Endothelial cell of umbilical vein (primary cell): Measurements from ENCODE around the gene NTRK2. TPM values are rescaled to one million over a fixed set of nuclear protein-coding genes. Genes with fewer than 3 reads are reported as not detected.

Experiments used
- BruUV-seq: library from RNA; stranded (reverse); fragments of 400-500 nt; replicated peaks from 2 replicates; lab custom pipeline; 2021; lab: Mats Ljungman, UMichigan
- CTCF ChIA-PET: fragments of 300-600, 350-600 bp; sonication (Branson Sonifier 250); formaldehyde crosslinking; loops from one replicate; lab custom pipeline; 2021; ENCODE audit warnings: antibody characterized with exemption, inconsistent platforms; lab: Charles Lee
- POLR2A ChIA-PET: fragments of 300-600, 350-600 bp; sonication (Branson Sonifier 250); formaldehyde crosslinking; loops from one replicate; lab custom pipeline; 2021; ENCODE audit warnings: antibody characterized with exemption, inconsistent platforms; lab: Charles Lee
- DNase-seq: peaks from one replicate; pipeline ENCODE4 v3.0.0-alpha.2; 2011; ENCODE audit warnings: low read depth, low spot score
- FAIRE-seq: peaks from 2 replicates; lab custom pipeline; 2011; peaks lifted over from hg19 to GRCh38; lab: Jason Lieb, UNC
- H2AFZ ChIP-seq: 2 replicates; pipeline ENCODE4 v1.6.0; 2012; ENCODE audit warnings: low read depth, low read length, control low read depth, inconsistent platforms
- H3K27ac ChIP-seq: 2 replicates; pipeline ENCODE4 v1.5.1; 2011; ENCODE audit warnings: low read depth, mild to moderate bottlenecking, control low read depth, low read length, moderate library complexity; ENCODE audit not compliant: insufficient read depth
- H3K27me3 ChIP-seq, 2 experiments: 2 replicates each; pipeline versions ENCODE4 v1.6.0 to v1.6.1; 2011; ENCODE audit warnings: low read length in 2 of 2, mixed read lengths in 1 of 2; ENCODE audit not compliant: control insufficient read depth in 2 of 2, insufficient read depth in 2 of 2
- H3K36me3 ChIP-seq, 2 experiments: 2 replicates in 1 of 2; 3 replicates in 1 of 2; pipeline ENCODE4 v1.5.1; 2011; ENCODE audit warnings: low read length in 2 of 2, mild to moderate bottlenecking in 1 of 2, moderate library complexity in 1 of 2; ENCODE audit not compliant: control insufficient read depth in 2 of 2, insufficient read depth in 2 of 2; ENCODE audit errors: extremely low read depth in 1 of 2
- H3K4me1 ChIP-seq: 3 replicates; pipeline ENCODE4 v1.5.1; 2011; ENCODE audit warnings: mild to moderate bottlenecking, low read length; ENCODE audit not compliant: control insufficient read depth, insufficient read depth; ENCODE audit errors: extremely low read depth
- H3K4me2 ChIP-seq: 2 replicates; pipeline ENCODE4 v1.6.1; 2011; ENCODE audit warnings: low read length, control low read depth, mixed read lengths; ENCODE audit not compliant: insufficient read depth
- H3K4me3 ChIP-seq, 3 experiments: fragments of 200-600 bp in 1 of 3; sonication (generic), shearing (Covaris generic) in 1 of 3; replicated peaks in 1 of 3; 2 replicates each; pipeline ENCODE4 v1.5.1; 2011 to 2016; ENCODE audit warnings: control low read depth in 3 of 3, low read length in 3 of 3, mild to moderate bottlenecking in 2 of 3, inconsistent platforms in 1 of 3, low read depth in 1 of 3, moderate library complexity in 1 of 3; ENCODE audit not compliant: insufficient read depth in 1 of 3
- H3K79me2 ChIP-seq: 2 replicates; pipeline ENCODE4 v1.6.0; 2012; ENCODE audit warnings: low read length, inconsistent platforms; ENCODE audit not compliant: control insufficient read depth, insufficient read depth
- H3K9ac ChIP-seq: replicated peaks from 2 replicates; pipeline ENCODE3; 2011; ENCODE audit warnings: low read length, control low read depth; ENCODE audit not compliant: insufficient read depth; ENCODE audit errors: extremely low read depth
- H3K9me1 ChIP-seq: replicated peaks from 3 replicates; pipeline ENCODE4 v1.6.0; 2011; ENCODE audit warnings: mild to moderate bottlenecking, low read length; ENCODE audit not compliant: control insufficient read depth, insufficient read depth; ENCODE audit errors: extremely low read depth
- H3K9me3 ChIP-seq: replicated peaks from 2 replicates; pipeline ENCODE4 v1.5.1; 2012; ENCODE audit warnings: low read length, inconsistent platforms; ENCODE audit not compliant: control insufficient read depth, insufficient read depth
- H4K20me1 ChIP-seq: replicated peaks from 2 replicates; pipeline ENCODE3; 2011; ENCODE audit warnings: mild to moderate bottlenecking, low read length; ENCODE audit not compliant: control insufficient read depth, insufficient read depth; ENCODE audit errors: extremely low read depth
- CTCF ChIP-seq, 2 donors: IDR thresholded peaks; 1 replicate in 1 of 2; 2 replicates in 1 of 2; pipeline ENCODE4 v1.5.1; 2011; ENCODE audit warnings: low read length in 2 of 2, mild to moderate bottlenecking in 2 of 2, moderate library complexity in 2 of 2, control low read depth in 1 of 2, inconsistent platforms in 1 of 2, low read depth in 1 of 2; ENCODE audit not compliant: insufficient read depth in 1 of 2; ENCODE audit errors: extremely low read depth in 1 of 2
- EZH2 ChIP-seq: IDR thresholded peaks from 2 replicates; pipeline ENCODE4 v1.6.1; 2012; ENCODE audit warnings: borderline replicate concordance, low read depth, mild to moderate bottlenecking, moderate library complexity, low read length, inconsistent platforms; ENCODE audit not compliant: severe bottlenecking
- FOS ChIP-seq: IDR thresholded peaks from 2 replicates; pipeline ENCODE4 v1.6.1; 2011; ENCODE audit warnings: mild to moderate bottlenecking, low read length, moderate library complexity, borderline replicate concordance; ENCODE audit not compliant: insufficient read depth
- GATA2 ChIP-seq: IDR thresholded peaks from 2 replicates; pipeline ENCODE4 v1.7.0; 2011; ENCODE audit warnings: low read depth, mild to moderate bottlenecking, moderate library complexity, mixed read lengths, low read length; ENCODE audit not compliant: insufficient read length, insufficient read depth
- JUN ChIP-seq: IDR thresholded peaks from 2 replicates; pipeline ENCODE4 v1.6.1; 2011; ENCODE audit warnings: borderline replicate concordance, low read depth; ENCODE audit not compliant: insufficient read length, insufficient read depth
- MAX ChIP-seq: IDR thresholded peaks from 2 replicates; pipeline ENCODE4 v1.6.1; 2011; ENCODE audit not compliant: insufficient read depth, insufficient read length
- MYC ChIP-seq: IDR thresholded peaks from one replicate; pipeline ENCODE4 v1.6.1; 2011; ENCODE audit warnings: mild to moderate bottlenecking, low read depth, low read length
- POLR2A ChIP-seq: IDR thresholded peaks from 2 replicates; pipeline ENCODE4 v1.6.1; 2012; ENCODE audit warnings: low read depth, mild to moderate bottlenecking, control low read depth, low read length
- POLR2AphosphoS5 ChIP-seq: IDR thresholded peaks from 2 replicates; pipeline ENCODE4 v1.6.1; 2012; ENCODE audit warnings: low read depth, mild to moderate bottlenecking, control low read depth, low read length, moderate library complexity; ENCODE audit not compliant: insufficient read depth
- dilution Hi-C: fragments of 300-500 bp; cut with MboI; formaldehyde crosslinking; loops from one replicate; pipeline ENCODE4 v1.15.0; 2019; ENCODE audit warnings: low sequenced_read_pairs; ENCODE audit not compliant: extremely low pct_ligation_motif_present
- intact Hi-C: fragments of 100-400 bp; cut with micrococcal nuclease; formaldehyde crosslinking; loops from one replicate; pipeline ENCODE4 v1.10.0; 2022
- polyA plus RNA-seq, 4 experiments: library from polyadenylated mRNA; depleted of rRNA in 3 of 4; stranded (reverse) in 3 of 4; unstranded in 1 of 4; fragments of >200 nt; gene quantifications; 2 replicates each; pipeline versions ENCODE4 v1.2.1 to v1.2.3, GENCODE V29; 2011 to 2012; ENCODE audit warnings: missing spikeins in 1 of 4
- total RNA-seq: library from RNA; stranded (reverse); gene quantifications from 2 replicates; pipeline ENCODE4 v1.2.3, GENCODE V29; 2021

The NTRK2 gene
- total and polyA plus RNA-seq, 2 donors (not counting 3 experiments of a cell fraction or from before 2014, with no cell fraction given): 0.01 to 0.13 TPM

GRCh38 chr9:85046475-85046874 is 376.9 kb downstream of the NTRK2 start:
- Histone ChIP-seq H3K4me1 (no peaks in the 10 kb centered on the region), H2AFZ (no peak overlapping the region), H3K9me3 (no peaks in the 10 kb centered on the region), H3K27ac (no peak overlapping the region), H3K4me3 (no peak overlapping the region), H3K9me1 (no peaks in the 10 kb centered on the region), H3K36me3 (no peaks in the 10 kb centered on the region), H3K4me2 (no peak overlapping the region), H3K9ac (no peak overlapping the region), H4K20me1 (no peaks in the 10 kb centered on the region), H3K27me3 (peaks cover 0 to 1% of the 10 kb centered on the region in 2 experiments), H3K79me2 (no peaks in the 10 kb centered on the region)
- DNase-seq (no peak), FAIRE-seq (no peak)
- intact Hi-C loops (no loop called here), dilution Hi-C loops (no loop called here)
- TF ChIP-seq JUN: no peak
- no peak for TF ChIP-seq MYC
- no peak for TF ChIP-seq EZH2
- TF ChIP-seq FOS: no peak
- no peak for TF ChIP-seq MAX
- TF ChIP-seq GATA2: no peak
- no peak for TF ChIP-seq CTCF (IDR thresholded peaks at IDR 0.05; ENCODE audit: extremely low read depth in 1 of 2, insufficient read depth in 1 of 2, low read depth in 1 of 2, low read length in 2 of 2)
- no peak for TF ChIP-seq POLR2A
- no peak for TF ChIP-seq POLR2AphosphoS5
- POLR2A ChIA-PET: no interaction called here
- BruUV-seq: no TSS peak
- CTCF ChIA-PET: no interaction called here
